Loucy (cell line): ENCODE measurements around the gene CSAD.
A peak's percentile ranks its signal among the peaks of the same experiment; 100 is the strongest.

ENCODE experiments used
- H2AFZ ChIP-seq: fragments of 200-600 bp; sonication (generic); 2 replicates; pipeline ENCODE4 v1.6.0; 2016; ENCODE audit warnings: antibody characterized with exemption, mild to moderate bottlenecking, low read length, moderate library complexity
- H3F3A ChIP-seq: fragments of 200-600 bp; 2 replicates; pipeline ENCODE4 v1.6.0; 2016; ENCODE audit warnings: antibody characterized with exemption, low read depth, mild to moderate bottlenecking
- H3K27me3 ChIP-seq: fragments of 200-600 bp; sonication (generic); 2 replicates; pipeline ENCODE4 v1.6.1; 2014; ENCODE audit warnings: low read length, mild to moderate bottlenecking; ENCODE audit not compliant: insufficient read depth, poor library complexity, severe bottlenecking
- H3K36me3 ChIP-seq: fragments of 200-600 bp; sonication (generic); 2 replicates; pipeline ENCODE4 v1.6.1; 2016; ENCODE audit warnings: low read length; ENCODE audit not compliant: insufficient read depth
- H3K4me1 ChIP-seq: fragments of 200-600 bp; sonication (generic); 2 replicates; pipeline ENCODE4 v1.5.1; 2014; ENCODE audit warnings: low read length, mild to moderate bottlenecking; ENCODE audit not compliant: insufficient read depth, poor library complexity, severe bottlenecking
- H3K4me2 ChIP-seq: fragments of 200-600 bp; sonication (generic); 2 replicates; pipeline ENCODE4 v1.6.0; 2014; ENCODE audit warnings: antibody characterized with exemption, low read length, low read depth, mild to moderate bottlenecking; ENCODE audit not compliant: poor library complexity, severe bottlenecking
- H3K4me3 ChIP-seq: fragments of 200-600 bp; sonication (generic); 2 replicates; pipeline ENCODE4 v1.5.1; 2014; ENCODE audit warnings: low read length, mild to moderate bottlenecking, mixed read lengths; ENCODE audit not compliant: poor library complexity, severe bottlenecking
- H3K79me2 ChIP-seq: fragments of 200-600 bp; sonication (generic); 2 replicates; pipeline ENCODE4 v1.6.1; 2014; ENCODE audit warnings: low read length; ENCODE audit not compliant: insufficient read depth
- H3K9ac ChIP-seq: fragments of 200-600 bp; sonication (generic); 2 replicates; pipeline ENCODE4 v1.6.0; 2014; ENCODE audit warnings: mild to moderate bottlenecking, low read depth, low read length, moderate library complexity; ENCODE audit not compliant: poor library complexity, severe bottlenecking
- H3K9me2 ChIP-seq: fragments of 200-600 bp; sonication (generic); replicated peaks from 2 replicates; pipeline ENCODE4 v1.6.1; 2016; ENCODE audit warnings: low read depth, low read length, mixed read lengths
- H3K9me3 ChIP-seq: fragments of 200-600 bp; sonication (generic); 2 replicates; pipeline ENCODE4 v1.6.1; 2014; ENCODE audit warnings: mild to moderate bottlenecking, antibody characterized with exemption, low read length, low read depth; ENCODE audit not compliant: insufficient read depth
- H4K20me1 ChIP-seq: fragments of 200-600 bp; sonication (generic); 2 replicates; pipeline ENCODE4 v1.6.0; 2014; ENCODE audit warnings: antibody characterized with exemption, low read length, mild to moderate bottlenecking; ENCODE audit not compliant: insufficient read depth, poor library complexity, severe bottlenecking
- CTCF ChIP-seq: fragments of 200-600 bp; sonication (generic); conservative IDR thresholded peaks from 2 replicates; pipeline ENCODE4 v1.5.1; 2014; ENCODE audit warnings: mild to moderate bottlenecking, antibody characterized with exemption, low read length
- EZH2phosphoT487 ChIP-seq: fragments of 200-600 bp; IDR thresholded peaks from 2 replicates; pipeline ENCODE4 v1.6.1; 2018; ENCODE audit warnings: antibody characterized with exemption, mild to moderate bottlenecking, moderate library complexity, borderline replicate concordance

The CSAD gene

DNA sequence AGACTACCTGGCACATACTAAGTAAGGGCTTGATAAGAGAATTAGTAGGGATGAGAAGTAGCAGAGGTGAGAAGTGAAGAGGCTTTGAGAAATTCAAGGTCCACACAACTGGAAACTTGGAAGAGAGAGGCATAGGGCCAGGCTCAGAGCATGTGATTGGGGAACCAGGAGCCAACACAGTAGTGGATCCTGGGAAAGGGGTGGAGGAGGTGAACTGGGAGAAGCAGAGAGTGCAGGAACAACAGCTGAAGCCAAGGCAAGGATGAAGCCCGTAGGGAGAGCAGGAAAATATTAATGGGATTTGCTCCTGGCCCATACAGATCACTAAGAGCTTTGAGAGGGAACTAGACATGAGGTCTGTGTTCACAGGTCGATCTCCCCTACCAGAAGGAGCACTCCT is 27.7 kb upstream of the CSAD start:
- H4K20me1 ChIP-seq: no peaks in the 10 kb centered on the region
- no peak overlapping the region for H3K9ac ChIP-seq
- TF ChIP-seq EZH2phosphoT487 (no peak), CTCF (no peak)
- no peaks in the 10 kb centered on the region for H3K9me2 ChIP-seq
- no peaks in the 10 kb centered on the region for H3K36me3 ChIP-seq
- no peaks in the 10 kb centered on the region for H3F3A ChIP-seq
- peak overlapping the region; percentile 95 for H3K4me2 ChIP-seq
- no peak overlapping the region; the same call in 1 of the 2 replicates for H2AFZ ChIP-seq
- H3K79me2 ChIP-seq: no peaks in the 10 kb centered on the region
- no peak overlapping the region for H3K4me3 ChIP-seq
- H3K4me1 ChIP-seq: peaks cover 32% of the 10 kb centered on the region
- H3K9me3 ChIP-seq: no peaks in the 10 kb centered on the region
- H3K27me3 ChIP-seq: no peaks in the 10 kb centered on the region

GRCh38 chr12:53207042-53207441 is 26.3 kb upstream of the CSAD start, which contains the start of gene ITGB7:
Gene ITGB7 (minus strand): TSS chr12:53207251. CDS start chr12:53200443, 6,808 bp downstream.
- Histone ChIP-seq H3K27me3 (no peaks in the 10 kb centered on the region), H3K36me3 (no peaks in the 10 kb centered on the region), H3F3A (no peaks in the 10 kb centered on the region), H3K79me2 (no peaks in the 10 kb centered on the region), H3K9me2 (no peaks in the 10 kb centered on the region), H4K20me1 (no peaks in the 10 kb centered on the region), H3K9ac (peak within 1 kb of the TSS; percentile 5), H3K4me3 (no peak within 1 kb of the TSS), H3K4me2 (no peak within 1 kb of the TSS), H3K9me3 (no peaks in the 10 kb centered on the region), H3K4me1 (peaks cover 32% of the 10 kb centered on the region), H2AFZ (no peak within 1 kb of the TSS; the same call in 1 of the 2 replicates)
- TF ChIP-seq EZH2phosphoT487 (no peak), CTCF (no peak)

- H3K4me3 ChIP-seq: no peak overlapping the region
- no peaks in the 10 kb centered on the region for H4K20me1 ChIP-seq
- H3K27me3 ChIP-seq: no peaks in the 10 kb centered on the region
- no peaks in the 10 kb centered on the region for H3K79me2 ChIP-seq
- H3K36me3 ChIP-seq: no peaks in the 10 kb centered on the region
- H3K9ac ChIP-seq: peak overlapping the region; percentile 5
- no peaks in the 10 kb centered on the region for H3K9me3 ChIP-seq
- H3K4me1 ChIP-seq: peaks cover 36% of the 10 kb centered on the region
- H2AFZ ChIP-seq: no peak overlapping the region
- H3K9me2 ChIP-seq: no peaks in the 10 kb centered on the region
- H3F3A ChIP-seq: no peaks in the 10 kb centered on the region
- TF ChIP-seq EZH2phosphoT487 (no peak), CTCF (no peak)
- H3K4me2 ChIP-seq: no peak overlapping the region
These were observed 25.2 kb upstream of the CSAD start for GRCh38 chr12:53205747-53206419.
